ENCODE measurements around the gene GRHL1. TPM values are rescaled to one million over a fixed set of nuclear protein-coding genes. Genes with fewer than 3 reads are reported as not detected.

The GRHL1 gene
- total and polyA plus RNA-seq, 9 of the 15 experiments (the other 6 are each of a cell fraction or from before 2014, with no cell fraction given) = 1.7 to 6.1 (median 4.7) TPM

- TF ChIP-seq RNF219 (CRISPR knock-in tag; IDR thresholded peaks at IDR 0.05) = no peak
- TF ChIP-seq, protein P1, sequence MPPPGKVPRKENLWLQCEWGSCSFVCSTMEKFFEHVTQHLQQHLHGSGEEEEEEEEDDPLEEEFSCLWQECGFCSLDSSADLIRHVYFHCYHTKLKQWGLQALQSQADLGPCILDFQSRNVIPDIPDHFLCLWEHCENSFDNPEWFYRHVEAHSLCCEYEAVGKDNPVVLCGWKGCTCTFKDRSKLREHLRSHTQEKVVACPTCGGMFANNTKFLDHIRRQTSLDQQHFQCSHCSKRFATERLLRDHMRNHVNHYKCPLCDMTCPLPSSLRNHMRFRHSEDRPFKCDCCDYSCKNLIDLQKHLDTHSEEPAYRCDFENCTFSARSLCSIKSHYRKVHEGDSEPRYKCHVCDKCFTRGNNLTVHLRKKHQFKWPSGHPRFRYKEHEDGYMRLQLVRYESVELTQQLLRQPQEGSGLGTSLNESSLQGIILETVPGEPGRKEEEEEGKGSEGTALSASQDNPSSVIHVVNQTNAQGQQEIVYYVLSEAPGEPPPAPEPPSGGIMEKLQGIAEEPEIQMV (tag; conservative IDR thresholded peaks at IDR 0.05; ENCODE audit: low read depth) = no peak
- TF ChIP-seq, protein P2, sequence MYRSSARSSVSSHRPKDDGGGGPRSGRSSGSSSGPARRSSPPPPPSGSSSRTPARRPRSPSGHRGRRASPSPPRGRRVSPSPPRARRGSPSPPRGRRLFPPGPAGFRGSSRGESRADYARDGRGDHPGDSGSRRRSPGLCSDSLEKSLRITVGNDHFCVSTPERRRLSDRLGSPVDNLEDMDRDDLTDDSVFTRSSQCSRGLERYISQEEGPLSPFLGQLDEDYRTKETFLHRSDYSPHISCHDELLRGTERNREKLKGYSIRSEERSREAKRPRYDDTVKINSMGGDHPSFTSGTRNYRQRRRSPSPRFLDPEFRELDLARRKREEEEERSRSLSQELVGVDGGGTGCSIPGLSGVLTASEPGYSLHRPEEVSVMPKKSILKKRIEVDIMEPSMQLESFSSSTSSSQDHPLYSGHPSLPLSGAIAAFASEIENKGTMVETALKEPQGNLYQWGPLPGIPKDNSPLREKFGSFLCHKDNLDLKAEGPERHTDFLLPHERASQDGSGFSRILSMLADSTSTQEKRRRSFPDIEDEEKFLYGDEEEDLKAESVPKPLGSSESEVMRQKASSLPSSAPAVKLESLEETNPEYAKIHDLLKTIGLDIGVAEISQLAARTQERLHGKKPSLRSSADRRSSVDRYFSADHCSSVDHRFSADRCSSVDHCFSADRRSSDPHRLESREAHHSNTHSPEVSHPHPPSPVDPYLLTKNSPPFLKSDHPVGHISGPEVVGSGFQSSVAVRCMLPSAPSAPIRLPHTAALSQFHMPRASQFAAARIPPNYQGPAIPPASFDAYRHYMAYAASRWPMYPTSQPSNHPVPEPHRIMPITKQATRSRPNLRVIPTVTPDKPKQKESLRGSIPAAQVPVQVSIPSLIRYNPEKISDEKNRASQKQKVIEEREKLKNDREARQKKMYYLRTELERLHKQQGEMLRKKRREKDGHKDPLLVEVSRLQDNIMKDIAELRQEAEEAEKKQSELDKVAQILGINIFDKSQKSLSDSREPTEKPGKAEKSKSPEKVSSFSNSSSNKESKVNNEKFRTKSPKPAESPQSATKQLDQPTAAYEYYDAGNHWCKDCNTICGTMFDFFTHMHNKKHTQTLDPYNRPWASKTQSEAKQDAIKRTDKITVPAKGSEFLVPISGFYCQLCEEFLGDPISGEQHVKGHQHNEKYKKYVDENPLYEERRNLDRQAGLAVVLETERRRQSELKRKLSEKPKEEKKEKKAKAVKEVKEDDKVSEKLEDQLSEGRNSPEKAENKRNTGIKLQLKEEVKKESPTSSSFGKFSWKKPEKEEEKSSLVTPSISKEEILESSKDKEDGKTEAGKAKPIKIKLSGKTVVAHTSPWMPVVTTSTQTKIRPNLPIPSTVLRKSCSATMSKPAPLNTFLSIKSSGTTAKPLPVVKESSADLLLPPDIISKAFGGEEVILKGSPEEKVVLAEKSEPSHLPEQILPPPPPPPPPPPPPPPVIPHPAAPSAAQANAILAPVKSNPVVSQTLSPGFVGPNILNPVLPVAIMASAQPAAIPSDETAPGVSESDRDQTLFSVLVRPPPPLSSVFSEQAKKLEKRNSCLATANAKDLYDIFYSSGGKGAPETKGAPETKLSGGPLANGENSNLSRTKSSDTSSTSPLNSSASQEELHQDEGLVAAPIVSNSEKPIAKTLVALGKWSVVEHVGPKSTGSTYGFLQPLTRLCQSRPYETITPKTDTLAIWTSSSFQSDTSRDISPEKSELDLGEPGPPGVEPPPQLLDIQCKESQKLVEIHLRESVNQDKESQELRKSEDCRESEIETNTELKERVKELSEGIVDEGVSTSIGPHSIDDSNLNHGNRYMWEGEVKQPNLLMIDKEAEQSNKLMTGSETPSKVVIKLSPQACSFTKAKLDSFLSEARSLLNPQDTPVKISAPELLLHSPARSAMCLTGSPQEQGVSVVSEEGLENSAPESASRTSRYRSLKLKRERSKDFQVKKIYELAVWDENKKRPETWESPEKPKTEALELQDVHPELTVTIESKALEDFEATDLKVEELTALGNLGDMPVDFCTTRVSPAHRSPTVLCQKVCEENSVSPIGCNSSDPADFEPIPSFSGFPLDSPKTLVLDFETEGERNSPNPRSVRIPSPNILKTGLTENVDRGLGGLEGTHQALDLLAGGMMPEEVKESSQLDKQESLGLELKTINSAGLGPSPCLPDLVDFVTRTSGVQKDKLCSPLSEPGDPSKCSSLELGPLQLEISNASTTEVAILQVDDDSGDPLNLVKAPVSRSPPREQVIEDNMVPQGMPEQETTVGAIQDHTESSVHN (IDR thresholded peaks at IDR 0.05; ENCODE audit: borderline replicate concordance in 1 of 2, low read depth in 1 of 2) = 0 out of 4 replicates have a peak, but pooled peaks of 1 of the 2 experiments have one; percentile 48
- no peak for TF ChIP-seq XRCC3 (IDR thresholded peaks at IDR 0.05)
- peak; percentile 58 for TF ChIP-seq TAF9B (IDR thresholded peaks at IDR 0.05; ENCODE audit: partially characterized antibody)
- TF ChIP-seq, protein P3, sequence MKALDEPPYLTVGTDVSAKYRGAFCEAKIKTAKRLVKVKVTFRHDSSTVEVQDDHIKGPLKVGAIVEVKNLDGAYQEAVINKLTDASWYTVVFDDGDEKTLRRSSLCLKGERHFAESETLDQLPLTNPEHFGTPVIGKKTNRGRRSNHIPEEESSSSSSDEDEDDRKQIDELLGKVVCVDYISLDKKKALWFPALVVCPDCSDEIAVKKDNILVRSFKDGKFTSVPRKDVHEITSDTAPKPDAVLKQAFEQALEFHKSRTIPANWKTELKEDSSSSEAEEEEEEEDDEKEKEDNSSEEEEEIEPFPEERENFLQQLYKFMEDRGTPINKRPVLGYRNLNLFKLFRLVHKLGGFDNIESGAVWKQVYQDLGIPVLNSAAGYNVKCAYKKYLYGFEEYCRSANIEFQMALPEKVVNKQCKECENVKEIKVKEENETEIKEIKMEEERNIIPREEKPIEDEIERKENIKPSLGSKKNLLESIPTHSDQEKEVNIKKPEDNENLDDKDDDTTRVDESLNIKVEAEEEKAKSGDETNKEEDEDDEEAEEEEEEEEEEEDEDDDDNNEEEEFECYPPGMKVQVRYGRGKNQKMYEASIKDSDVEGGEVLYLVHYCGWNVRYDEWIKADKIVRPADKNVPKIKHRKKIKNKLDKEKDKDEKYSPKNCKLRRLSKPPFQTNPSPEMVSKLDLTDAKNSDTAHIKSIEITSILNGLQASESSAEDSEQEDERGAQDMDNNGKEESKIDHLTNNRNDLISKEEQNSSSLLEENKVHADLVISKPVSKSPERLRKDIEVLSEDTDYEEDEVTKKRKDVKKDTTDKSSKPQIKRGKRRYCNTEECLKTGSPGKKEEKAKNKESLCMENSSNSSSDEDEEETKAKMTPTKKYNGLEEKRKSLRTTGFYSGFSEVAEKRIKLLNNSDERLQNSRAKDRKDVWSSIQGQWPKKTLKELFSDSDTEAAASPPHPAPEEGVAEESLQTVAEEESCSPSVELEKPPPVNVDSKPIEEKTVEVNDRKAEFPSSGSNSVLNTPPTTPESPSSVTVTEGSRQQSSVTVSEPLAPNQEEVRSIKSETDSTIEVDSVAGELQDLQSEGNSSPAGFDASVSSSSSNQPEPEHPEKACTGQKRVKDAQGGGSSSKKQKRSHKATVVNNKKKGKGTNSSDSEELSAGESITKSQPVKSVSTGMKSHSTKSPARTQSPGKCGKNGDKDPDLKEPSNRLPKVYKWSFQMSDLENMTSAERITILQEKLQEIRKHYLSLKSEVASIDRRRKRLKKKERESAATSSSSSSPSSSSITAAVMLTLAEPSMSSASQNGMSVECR (CRISPR knock-in tag; IDR thresholded peaks at IDR 0.05) = no peak
- 0 out of 2 replicates have a peak, but pooled peaks have one; percentile 19 for TF ChIP-seq SOX6 (IDR thresholded peaks at IDR 0.05)
- TF ChIP-seq, protein P4, sequence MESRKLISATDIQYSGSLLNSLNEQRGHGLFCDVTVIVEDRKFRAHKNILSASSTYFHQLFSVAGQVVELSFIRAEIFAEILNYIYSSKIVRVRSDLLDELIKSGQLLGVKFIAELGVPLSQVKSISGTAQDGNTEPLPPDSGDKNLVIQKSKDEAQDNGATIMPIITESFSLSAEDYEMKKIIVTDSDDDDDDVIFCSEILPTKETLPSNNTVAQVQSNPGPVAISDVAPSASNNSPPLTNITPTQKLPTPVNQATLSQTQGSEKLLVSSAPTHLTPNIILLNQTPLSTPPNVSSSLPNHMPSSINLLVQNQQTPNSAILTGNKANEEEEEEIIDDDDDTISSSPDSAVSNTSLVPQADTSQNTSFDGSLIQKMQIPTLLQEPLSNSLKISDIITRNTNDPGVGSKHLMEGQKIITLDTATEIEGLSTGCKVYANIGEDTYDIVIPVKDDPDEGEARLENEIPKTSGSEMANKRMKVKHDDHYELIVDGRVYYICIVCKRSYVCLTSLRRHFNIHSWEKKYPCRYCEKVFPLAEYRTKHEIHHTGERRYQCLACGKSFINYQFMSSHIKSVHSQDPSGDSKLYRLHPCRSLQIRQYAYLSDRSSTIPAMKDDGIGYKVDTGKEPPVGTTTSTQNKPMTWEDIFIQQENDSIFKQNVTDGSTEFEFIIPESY (CRISPR knock-in tag; IDR thresholded peaks at IDR 0.05) = no peak
Measured at GRCh38 chr2:10030311-10030736, 78.8 kb downstream of the GRHL1 start (continued).

Measured in K562 (cell line).